Left cardiac atrium (tissue), 4 donors: ENCODE data around the gene SLC16A2. TPM values are rescaled to one million over a fixed set of nuclear protein-coding genes. Genes with fewer than 3 reads are reported as not detected.

Source experiments
- ATAC-seq, 2 donors: fragments of 200-7000 bp; cut with Tn5 transposase; one replicate each; pipeline ENCODE4 v1.9.1; 2020; ENCODE audit warnings: mild to moderate bottlenecking in 2 of 2, moderate library complexity in 2 of 2
- DNase-seq: peaks from one replicate; pipeline ENCODE4 v3.0.0-alpha.2; 2020
- intact Hi-C, 2 donors: fragments of 100-400 bp; cut with DNase I; formaldehyde crosslinking; loops; one replicate each; pipeline versions ENCODE4 v1.14.1 to v1.15.1; 2022 to 2023
- total RNA-seq, 2 donors: library from RNA; stranded (reverse); fragmentation: NEBNext Ultra II Directional; extraction: Animal tissue kit (Norgen Biotek cat#: 25700); gene quantifications; one replicate each; pipeline ENCODE4 v1.2.1, GENCODE V29; 2021
- donor health status: DM: no; HTN: yes; CAD: no.
- donor health status: DM: no; HTN: yes; CAD: no; lungs with severe emphysema.
- donor health status: DM: yes; HTN: yes; CAD: no.
- donor health status: Dilated cardiomyopathy.

SLC16A2 gene
- total RNA-seq, 2 donors from 2014 or later: 9.1 to 12.3 TPM

DNA sequence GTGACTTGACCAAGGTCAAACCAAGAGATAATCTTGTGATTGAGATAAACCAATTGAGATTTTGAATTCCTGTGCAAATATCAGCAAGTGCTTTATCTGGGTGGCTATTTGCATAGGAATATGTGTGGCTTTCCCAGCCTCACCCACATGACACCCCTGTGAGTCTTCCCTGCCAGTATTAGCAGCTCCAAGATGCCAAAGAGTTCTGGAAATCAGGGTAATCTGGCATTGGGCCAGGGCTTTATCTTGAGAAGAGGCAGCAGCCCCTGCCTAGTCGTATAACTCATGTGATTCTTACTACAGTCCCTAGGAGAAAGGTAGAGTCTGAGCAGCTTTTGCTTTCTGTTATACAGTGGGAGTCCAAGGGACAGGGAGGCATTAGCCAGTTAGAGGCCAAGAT is 105.5 kb downstream of the SLC16A2 start:
- no peak for DNase-seq
- intact Hi-C loops: no loop called here
- no peak for ATAC-seq

DNA sequence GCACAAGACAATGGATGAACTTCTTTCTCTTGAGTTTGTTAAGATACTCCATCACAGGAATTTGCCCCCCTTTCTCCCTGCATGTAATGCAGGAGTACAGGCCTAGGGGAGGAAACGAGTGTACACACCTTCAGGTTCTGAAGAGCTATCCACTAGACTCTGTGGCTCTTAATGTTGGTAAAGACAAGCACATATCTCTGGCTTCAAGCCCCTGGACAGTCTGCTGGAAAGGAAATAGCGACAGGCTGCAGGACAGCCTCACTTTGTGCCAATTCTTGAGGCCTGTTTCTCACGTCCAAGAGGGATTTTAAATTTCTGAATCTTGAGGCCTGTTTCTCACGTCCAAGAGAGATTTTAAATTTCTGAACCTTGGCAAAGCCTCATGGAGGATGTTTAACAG is 106.1 kb downstream of the SLC16A2 start:
- intact Hi-C loops: no loop called here
- ATAC-seq (peak; percentile 27 to 39), DNase-seq (no peak)

DNA sequence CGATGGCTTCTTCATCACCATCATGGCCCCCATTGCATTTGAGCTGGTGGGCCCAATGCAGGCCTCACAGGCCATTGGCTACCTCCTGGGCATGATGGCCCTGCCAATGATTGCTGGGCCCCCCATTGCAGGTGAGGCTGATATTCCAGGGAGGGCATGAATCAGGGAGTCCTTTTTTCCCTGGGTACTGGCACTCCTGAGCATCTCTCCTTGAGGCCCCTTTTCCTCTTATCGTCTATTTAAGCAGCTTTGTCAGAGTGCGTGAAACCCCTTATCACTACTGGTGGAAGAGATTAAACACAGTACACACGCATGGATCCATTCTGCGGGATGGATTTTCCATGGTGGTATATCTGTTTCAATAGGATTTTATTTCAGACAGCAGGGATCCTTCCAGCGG is 108.0 kb downstream of the SLC16A2 start:
- no peak for ATAC-seq
- intact Hi-C loops: no loop called here
- DNase-seq: no peak

DNA sequence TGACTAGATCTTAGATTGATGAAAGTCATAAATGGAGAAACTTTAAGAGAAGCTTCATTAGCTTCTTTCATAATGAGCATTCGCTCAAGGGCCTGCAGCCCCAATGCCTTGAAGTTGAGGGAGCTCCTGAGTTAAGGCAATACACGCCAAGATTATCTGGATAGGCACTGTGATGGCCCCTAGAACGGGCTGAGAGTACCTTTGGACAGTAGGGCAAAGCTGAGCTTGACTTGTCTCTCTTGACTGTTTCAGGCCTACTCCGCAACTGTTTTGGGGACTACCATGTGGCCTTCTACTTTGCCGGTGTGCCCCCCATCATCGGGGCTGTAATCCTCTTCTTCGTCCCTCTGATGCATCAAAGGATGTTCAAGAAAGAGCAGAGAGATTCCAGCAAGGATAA is 109.8 kb downstream of the SLC16A2 start:
- DNase-seq: no peak
- intact Hi-C loops: loop anchor here in 1 of 2 donors (10.0 kb wide), 1 partner anchor 146 kb away; no protein-coding TSS in a partner anchor
- ATAC-seq: no peak

DNA sequence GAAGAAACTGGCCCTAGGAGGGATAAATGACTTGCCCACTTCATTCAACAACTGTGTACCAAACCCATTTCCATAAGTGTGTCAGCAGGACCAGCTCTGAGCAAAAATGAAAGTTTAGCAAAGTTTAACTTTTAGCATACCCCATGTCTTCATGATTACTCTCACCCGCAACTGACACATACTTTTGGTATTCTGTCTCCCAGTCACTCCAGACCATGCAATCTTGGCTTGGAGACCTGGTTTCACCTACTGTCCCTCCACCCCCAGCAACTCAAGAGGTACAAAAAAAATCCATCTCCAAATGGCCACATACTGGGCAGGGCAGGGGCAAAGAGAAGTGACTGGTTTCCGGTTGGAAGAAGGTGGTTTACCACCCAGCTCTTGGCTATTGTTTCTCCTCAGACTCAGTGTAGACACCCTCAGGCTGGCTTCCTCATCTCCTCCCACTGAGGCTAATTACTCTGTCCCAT is 113.3 kb downstream of the SLC16A2 start:
- ATAC-seq (no peak), DNase-seq (no peak)
- intact Hi-C loops: loop anchor here (5.0 to 10.0 kb wide), 2 partner anchors 112 to 150 kb away; partner anchors contain the start of gene SLC16A2 (in 1 of the 2)

DNA sequence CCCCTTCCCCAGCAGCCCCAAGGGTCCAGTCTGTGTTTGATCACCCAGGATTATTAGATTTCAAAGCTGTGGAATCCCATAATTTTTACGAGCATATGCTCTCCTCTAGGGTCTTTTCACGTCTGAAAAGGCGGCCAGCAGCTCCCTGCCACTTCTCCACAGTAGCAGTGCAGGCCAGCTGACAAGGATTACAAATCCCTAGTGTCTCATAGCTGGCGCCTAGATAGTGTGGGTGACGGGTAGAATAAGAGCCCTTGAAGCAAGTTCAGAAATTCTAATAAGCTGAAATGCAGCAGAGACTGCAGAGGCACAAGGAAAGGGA is 113.8 kb downstream of the SLC16A2 start:
- intact Hi-C loops: loop anchor here (5.0 to 10.0 kb wide), 2 partner anchors 113 to 150 kb away; partner anchors contain the start of gene SLC16A2 (in 1 of the 2)
- DNase-seq (no peak), ATAC-seq (no peak)

DNA sequence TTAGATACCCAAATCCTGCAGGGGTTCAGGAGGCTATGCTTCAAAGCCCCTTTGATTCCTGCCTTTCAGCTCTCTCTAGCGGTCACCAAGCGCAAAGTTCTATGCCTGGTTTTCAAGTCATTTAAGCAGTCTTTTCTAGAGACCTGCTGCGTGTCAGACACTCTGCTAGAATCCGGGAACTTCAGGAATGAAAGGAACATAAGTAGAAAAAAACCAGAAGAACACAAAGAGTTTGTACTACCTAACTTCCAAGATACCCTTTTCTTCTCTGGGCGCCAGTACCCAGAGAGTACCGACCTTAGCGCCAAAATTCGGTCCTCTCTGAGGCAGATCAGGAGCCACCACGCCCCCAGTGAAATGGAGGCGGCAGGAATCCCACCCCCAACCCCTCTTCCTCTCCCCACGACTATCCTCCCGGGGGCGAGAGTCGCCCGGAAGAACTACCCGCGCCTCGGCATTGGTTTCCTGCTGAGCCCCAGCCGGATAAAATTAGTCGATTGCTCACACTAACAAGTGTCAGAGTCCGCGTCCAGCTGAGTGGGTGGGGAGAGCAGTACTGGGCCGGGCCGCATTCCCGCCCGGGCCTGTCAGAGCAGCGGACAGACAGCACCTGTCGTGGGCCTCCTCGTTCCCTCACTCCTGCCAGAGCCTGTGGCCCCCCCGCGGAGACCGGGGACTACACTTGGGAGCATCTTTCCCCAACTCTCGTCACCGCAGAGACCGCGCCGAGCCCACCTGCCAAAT is 114.3 kb downstream of the SLC16A2 start:
- intact Hi-C loops: loop anchor here (5.0 to 10.0 kb wide), 2 partner anchors 113 to 151 kb away; partner anchors contain the start of gene SLC16A2 (in 1 of the 2)
- peak; percentile 78 to 88 for ATAC-seq
- peak; percentile 79 for DNase-seq

DNA sequence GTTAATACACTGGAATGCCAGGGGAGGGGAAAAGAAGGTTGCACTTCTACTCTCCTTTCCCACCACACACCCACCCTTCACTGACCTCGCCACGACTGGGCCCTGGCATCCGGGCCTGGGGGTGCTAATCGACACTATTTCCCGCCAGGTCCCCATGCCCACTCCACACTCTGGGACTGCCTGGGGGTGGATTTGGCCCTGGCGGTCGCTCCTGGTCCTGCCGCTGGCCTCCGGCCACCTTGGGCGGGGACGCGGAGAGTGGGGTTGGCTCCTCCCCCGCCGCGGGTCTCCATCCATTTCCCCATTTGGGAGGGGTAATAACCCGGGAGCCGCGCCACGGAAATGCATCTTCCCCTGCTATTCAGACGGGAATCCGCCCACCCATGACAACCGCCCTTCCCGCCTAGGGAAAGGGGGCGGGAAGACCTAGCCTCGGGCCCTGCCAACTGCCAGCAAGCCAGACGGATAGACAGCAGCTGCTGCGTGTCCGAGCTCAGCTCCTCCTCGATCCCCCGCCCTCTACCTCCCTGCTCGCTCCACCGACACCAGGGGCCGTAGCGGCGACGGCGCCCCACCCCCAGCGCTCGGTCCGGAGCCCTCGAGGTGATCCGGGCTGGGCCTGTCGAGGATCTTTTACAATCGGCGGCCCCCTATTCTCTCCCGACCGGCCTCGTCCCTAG is 115.0 kb downstream of the SLC16A2 start:
- DNase-seq: peak; percentile 90
- ATAC-seq: peak; percentile 90 to 94
- intact Hi-C loops: loop anchor here (5.0 to 10.0 kb wide), 2 partner anchors 114 to 151 kb away; partner anchors contain the start of gene SLC16A2 (in 1 of the 2)

DNA sequence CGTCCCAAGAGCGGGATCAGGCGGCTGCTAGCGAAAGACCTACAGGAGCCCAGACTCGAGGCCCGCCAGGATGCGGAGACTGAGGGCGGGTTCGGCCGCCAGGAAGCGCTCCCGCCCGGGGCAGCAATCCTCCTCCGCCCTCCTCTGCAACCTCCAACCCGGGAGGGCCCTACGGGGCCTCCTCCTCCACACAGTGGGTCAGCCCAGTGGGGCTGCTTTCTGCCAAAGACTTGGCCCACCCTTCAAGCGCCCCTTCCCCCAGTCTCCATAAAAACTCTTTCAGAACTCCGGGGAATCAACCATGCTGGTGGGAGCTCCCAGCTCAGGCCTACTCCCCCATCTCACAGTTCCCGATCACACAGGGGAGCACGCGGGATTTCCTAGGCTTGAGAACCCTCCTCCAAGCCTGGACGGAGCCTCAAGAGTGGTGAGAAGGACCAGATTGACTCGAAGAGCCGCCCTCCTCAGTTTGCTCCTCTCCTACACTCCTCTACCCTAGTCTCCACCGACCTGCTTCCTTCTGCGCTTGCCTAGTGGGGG is 115.6 kb downstream of the SLC16A2 start:
- DNase-seq: peak; percentile 48
- intact Hi-C loops: loop anchor here (5.0 to 10.0 kb wide), 2 partner anchors 115 to 152 kb away; partner anchors contain the start of gene SLC16A2 (in 1 of the 2)

DNA sequence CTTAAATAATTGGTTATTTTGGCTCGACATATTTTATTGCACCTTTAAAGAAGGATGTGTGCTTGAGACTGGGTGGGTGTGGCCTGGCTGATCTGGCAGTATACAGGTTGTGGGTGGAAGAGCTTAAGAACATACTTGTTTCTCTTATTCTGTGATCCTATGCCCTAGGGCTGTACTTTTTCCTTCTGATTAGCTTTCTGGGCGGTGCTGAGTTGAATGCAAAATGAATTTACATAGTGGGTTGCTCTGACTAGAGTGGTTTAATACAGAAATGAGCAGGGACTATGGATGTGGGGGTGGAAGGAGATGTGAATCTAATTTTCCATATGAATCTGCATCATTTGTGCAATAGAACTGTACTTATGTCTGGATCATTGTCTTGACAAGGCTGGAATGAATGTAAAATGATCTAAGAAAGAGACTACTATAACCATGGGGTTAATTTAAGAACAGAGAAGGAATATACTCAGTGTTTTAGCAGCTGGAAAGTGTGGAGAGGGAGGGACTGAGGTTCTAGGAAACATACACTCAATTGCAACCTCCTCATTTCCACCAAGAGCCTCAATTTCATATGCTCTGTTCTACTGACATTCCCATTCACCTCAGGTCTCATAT is 119.4 kb downstream of the SLC16A2 start:
- intact Hi-C loops: no loop called here
- no peak for ATAC-seq

More for the DNA sequence above, 115.6 kb downstream of the SLC16A2 start:
- peak; percentile 32 to 62 for ATAC-seq

DNA sequence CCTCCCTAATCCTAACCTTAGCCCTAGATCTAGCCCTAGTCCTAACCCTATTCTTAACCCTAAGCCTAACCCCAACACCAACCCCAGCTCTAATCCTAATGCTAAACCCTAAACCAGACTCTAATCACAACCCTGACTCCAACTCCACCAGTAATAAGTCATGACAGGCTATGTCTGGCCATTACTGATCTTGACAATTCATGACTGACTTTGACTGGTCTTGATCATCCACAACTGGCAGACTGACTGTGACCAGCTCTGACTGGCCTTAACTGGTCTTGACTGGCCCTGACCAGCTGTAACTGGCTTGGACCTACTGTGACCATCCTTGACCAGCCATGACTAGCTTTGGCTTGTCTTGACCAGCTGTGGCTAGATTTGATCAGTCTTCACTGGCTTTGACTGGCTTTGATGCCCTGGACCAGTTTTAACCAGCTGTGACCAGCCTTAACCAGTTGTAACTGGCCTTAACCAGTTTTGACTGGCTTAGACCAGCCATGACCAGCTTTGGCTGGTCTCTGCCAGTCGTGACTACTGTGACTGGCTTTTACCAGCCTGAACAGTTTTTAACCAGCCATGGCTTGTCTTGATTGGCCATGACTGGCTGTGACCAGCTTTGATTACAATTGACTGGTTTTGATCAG is 124.7 kb downstream of the SLC16A2 start:
- intact Hi-C loops: loop anchor here in 1 of 2 donors (5.0 kb wide), 1 partner anchor 694 kb away; the partner anchor contains the start of gene XIST
- DNase-seq: no peak

More for the DNA sequence above, 119.4 kb downstream of the SLC16A2 start:
- no peak for DNase-seq

DNA sequence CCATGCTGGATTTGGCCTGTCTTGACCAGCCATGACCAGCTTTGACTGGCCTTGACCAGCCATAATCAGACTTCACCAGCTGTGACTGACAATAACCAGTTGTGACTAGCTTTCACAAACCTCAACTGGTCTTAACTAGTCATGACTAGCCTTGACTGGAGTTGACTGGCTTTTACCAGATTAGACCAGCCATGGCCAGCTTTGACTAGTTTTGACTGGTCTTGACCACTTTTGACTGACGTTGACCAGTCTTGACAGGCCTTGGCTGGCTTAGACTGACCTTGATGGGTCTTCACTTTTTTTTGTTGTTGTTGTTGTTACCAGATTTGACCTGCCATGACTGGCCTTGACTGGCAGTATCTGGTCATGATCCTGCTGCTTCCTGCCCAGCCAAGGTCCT is 125.7 kb downstream of the SLC16A2 start:
- intact Hi-C loops: loop anchor here in 1 of 2 donors (5.0 kb wide), 1 partner anchor 695 kb away; the partner anchor contains the start of gene XIST
- DNase-seq (no peak), ATAC-seq (no peak)

More for the DNA sequence above, 124.7 kb downstream of the SLC16A2 start:
- no peak for ATAC-seq

DNA sequence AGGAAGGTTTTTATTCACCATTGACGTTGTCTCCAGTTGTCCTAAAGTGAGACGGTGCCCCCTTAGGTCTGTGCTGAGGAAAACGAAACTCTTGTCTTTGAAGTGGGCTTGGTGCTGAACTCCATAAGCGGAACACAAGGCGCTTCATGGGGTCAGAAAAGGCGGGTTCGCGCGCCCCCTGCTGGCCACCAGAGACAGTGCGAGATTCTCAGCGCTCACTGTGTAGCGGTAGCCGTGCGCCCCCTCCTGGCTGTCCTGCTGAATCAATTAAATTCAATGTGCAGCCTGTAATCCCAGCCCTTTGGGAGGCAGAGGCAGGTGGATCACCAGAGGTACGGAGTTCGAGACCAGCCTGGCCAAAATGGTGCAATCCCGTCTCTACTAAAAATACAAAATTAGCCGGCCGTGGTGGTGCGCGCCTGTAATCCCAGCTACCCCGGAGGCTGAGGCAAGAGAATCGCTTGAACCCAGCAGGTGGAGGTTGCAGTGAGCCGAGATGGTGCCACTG is 129.1 kb downstream of the SLC16A2 start:
- DNase-seq: peak; percentile 88
- peak; percentile 91 to 95 for ATAC-seq
- intact Hi-C loops: loop anchor here in 1 of 2 donors (1.0 kb wide), 1 partner anchor 167 kb away; no protein-coding TSS in a partner anchor

DNA sequence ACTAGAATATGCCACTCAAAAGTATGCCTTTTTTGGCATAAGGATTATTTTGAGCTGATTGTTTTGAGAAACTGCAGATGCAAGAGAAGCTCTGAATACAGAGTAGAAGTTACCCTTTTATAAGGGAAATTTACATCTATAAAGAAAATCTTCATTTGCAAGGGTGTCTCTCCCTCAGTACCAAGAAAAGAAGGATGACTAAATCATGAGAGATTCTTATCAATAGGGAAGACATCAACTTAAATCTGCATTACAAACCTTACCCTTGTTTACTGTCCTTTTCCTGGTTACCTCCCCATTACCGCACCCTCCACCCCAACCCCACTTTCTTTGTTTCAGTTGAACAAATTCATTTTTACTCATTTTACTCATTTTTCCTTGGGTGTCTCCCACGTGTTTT is 130.6 kb downstream of the SLC16A2 start:
- ATAC-seq (no peak), DNase-seq (no peak)
- intact Hi-C loops: no loop called here

DNA sequence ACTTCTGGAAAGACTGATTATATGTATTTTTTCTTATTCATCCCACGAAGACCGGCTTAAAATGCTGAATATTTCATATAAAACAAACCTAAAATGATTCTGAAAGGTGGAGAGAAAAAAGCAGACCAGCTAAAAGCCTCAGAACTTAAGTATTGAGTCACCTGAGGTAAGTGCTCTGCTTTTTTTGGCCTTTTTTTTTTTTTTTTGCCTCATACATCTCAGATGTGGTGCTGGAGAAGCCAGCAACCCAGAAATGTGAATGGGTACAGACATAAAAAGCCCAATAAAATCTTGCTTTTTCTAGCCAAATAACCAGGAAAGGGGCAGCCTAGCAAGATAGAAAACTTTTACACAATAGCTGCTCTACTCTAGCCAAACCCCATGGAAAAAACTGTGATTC is 136.1 kb downstream of the SLC16A2 start:
- ATAC-seq (no peak), DNase-seq (no peak)
- intact Hi-C loops: no loop called here

DNA sequence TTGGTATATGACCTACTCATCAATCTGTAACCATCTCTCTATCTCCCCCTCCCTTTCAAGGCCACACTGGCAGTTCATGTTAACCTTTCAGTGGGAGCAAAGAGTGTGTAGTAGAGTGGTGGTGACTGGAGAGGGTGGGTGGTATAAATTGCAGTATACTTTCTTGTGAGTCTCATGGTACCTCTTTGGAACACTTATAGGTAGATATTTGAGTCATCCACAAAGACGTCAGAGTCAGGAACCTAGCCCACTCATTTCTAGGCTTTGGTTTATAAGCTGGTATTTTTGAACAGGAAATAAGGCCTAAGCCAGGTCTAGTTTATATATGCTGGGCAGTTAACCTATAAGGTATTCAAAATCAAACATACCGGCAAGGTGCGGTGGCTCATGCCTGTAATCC is 156.8 kb downstream of the SLC16A2 start:
- intact Hi-C loops: no loop called here
- ATAC-seq (no peak), DNase-seq (no peak)

DNA sequence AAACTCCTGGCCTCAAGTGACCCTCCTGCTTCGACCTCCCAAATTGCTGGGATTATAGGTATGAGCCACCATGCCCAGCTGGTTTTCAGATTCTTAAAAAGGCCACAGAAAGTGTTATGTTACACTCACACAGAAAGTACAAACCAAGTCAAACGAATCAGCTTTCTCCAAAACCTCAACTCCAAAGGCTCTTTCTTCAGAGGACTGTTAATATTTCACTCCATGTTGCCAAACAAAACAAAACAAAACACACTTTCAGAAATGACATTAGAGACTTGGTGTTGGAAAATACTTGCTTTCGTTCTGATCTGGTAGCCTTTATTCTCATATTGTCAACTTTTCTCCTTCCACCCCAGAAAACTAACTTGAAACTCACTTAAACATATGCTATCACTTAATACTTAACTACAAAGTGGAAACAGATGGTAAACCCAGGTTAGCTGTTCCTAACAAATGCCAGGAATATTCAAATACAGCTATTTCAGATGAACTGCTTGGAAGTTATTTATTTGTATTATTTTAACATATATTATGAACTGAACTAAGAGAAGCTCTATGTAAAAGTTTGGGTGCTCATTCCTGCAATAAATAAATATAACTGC is 158.4 kb downstream of the SLC16A2 start:
- DNase-seq: no peak
- intact Hi-C loops: no loop called here
- no peak for ATAC-seq
